Spleen (tissue), 11 donors: ENCODE measurements around the gene CYB5A. TPM values are rescaled to one million over a fixed set of nuclear protein-coding genes. Genes with fewer than 3 reads are reported as not detected.

Source experiments
- DNase-seq: peaks from one replicate; pipeline ENCODE4 v3.0.0-alpha.2; 2020
- H3K27ac ChIP-seq, 8 donors: fragments of 200-600 bp; sonication (generic) in 7 of 8; 1 replicate in 4 of 8; 2 replicates in 4 of 8; pipeline versions ENCODE4 v1.5.0 to v1.8.0; 2016 to 2021; ENCODE audit warnings: inconsistent platforms in 4 of 8, mild to moderate bottlenecking in 4 of 8, moderate library complexity in 1 of 8
- H3K27me3 ChIP-seq, 7 donors: fragments of 200-600 bp; sonication (generic) in 6 of 7; replicated peaks in 1 of 7; 1 replicate in 4 of 7; 2 replicates in 3 of 7; pipeline versions ENCODE4 v1.5.0 to v1.8.0; 2016 to 2021; ENCODE audit warnings: inconsistent platforms in 3 of 7, mild to moderate bottlenecking in 1 of 7
- H3K36me3 ChIP-seq, 6 donors: fragments of 200-600 bp; sonication (generic) in 5 of 6; 1 replicate in 4 of 6; 2 replicates in 2 of 6; pipeline versions ENCODE4 v1.5.0 to v1.8.0; 2016 to 2021; ENCODE audit warnings: inconsistent platforms in 2 of 6
- H3K4me1 ChIP-seq, 6 donors: fragments of 200-600 bp; sonication (generic) in 5 of 6; 1 replicate in 3 of 6; 2 replicates in 3 of 6; pipeline versions ENCODE4 v1.5.0 to v1.8.0; 2016 to 2021; ENCODE audit warnings: inconsistent platforms in 3 of 6
- H3K4me3 ChIP-seq, 8 donors: fragments of 200-600 bp; sonication (generic) in 7 of 8; 1 replicate in 4 of 8; 2 replicates in 4 of 8; pipeline versions ENCODE4 v1.5.0 to v1.8.0; 2016 to 2021; ENCODE audit warnings: inconsistent platforms in 4 of 8, mild to moderate bottlenecking in 4 of 8, moderate library complexity in 2 of 8
- H3K9me3 ChIP-seq, 8 donors: fragments of 200-600 bp; sonication (generic) in 7 of 8; 1 replicate in 4 of 8; 2 replicates in 4 of 8; pipeline versions ENCODE4 v1.5.0 to v1.8.0; 2016 to 2021; ENCODE audit warnings: inconsistent platforms in 4 of 8
- CTCF ChIP-seq, 11 experiments: fragments of 200-600 bp in 7 of 11; fragments of 450-650 bp in 4 of 11; sonication (generic) in 4 of 11; IDR thresholded peaks in 8 of 11; conservative IDR thresholded peaks in 3 of 11; 1 replicate in 7 of 11; 2 replicates in 4 of 11; pipeline versions ENCODE4 v1.4.0 to v1.8.0; 2016 to 2021; ENCODE audit warnings: antibody characterized with exemption in 11 of 11, inconsistent platforms in 4 of 11, mild to moderate bottlenecking in 1 of 11
- POLR2A ChIP-seq, 3 donors: fragments of 450-650 bp; IDR thresholded peaks; one replicate each; pipeline ENCODE4 v1.5.1; 2017; ENCODE audit warnings: antibody characterized with exemption in 3 of 3, mild to moderate bottlenecking in 1 of 3
- POLR2AphosphoS5 ChIP-seq, 3 donors: sonication (generic); formaldehyde crosslinking; IDR thresholded peaks; one replicate each; pipeline ENCODE4 v1.5.1; 2017; ENCODE audit warnings: antibody characterized with exemption in 3 of 3
- WGBS, 5 donors: extraction: QIAGEN DNeasy Blood & Tissue Kit in 3 of 5; methylation state at CpG; one replicate each; pipeline versions ENCODE4 v1.1.5 to v1.1.7; 2013 to 2018; 5-methylcytosine and 5-hydroxymethylcytosine counted together
- intact Hi-C: fragments of 100-400 bp; cut with DNase I; formaldehyde crosslinking; loops from one replicate; pipeline ENCODE4 v1.15.0; 2023; ENCODE audit warnings: low total_unique reads
- polyA plus RNA-seq, 3 donors: library from polyadenylated mRNA; stranded (reverse); fragments of 200-250 nt; gene quantifications; one replicate each; pipeline ENCODE4 v1.2.1, GENCODE V29; 2013
- total RNA-seq, 7 donors: library from RNA; depleted of rRNA in 3 of 7; stranded (reverse); fragments of >200 nt in 3 of 7; fragmentation: NEBNext Ultra II Directional in 4 of 7; extraction: Animal tissue kit (Norgen Biotek cat#: 25700) in 4 of 7; gene quantifications; one replicate each; pipeline versions ENCODE4 v1.1.0 to v1.2.1, GENCODE V29; 2016 to 2021
- donor health status: healthy with polysubstance abuse.
- donor health status: DM: no; HTN: no; CAD: no; lungs with moderate emphysema.
- donor health status: DM: no; HTN: no; CAD: no.
- donor health status: Bipolar disorder and iron deficiency.
- donor health status: healthy.
- donor health status: DM: no; HTN: no; CAD: no.
- donor health status: DM: yes; HTN: yes; CAD: no.

The CYB5A gene
- total and polyA plus RNA-seq, 10 donors = 54.6 to 137 (median 111) TPM

DNA sequence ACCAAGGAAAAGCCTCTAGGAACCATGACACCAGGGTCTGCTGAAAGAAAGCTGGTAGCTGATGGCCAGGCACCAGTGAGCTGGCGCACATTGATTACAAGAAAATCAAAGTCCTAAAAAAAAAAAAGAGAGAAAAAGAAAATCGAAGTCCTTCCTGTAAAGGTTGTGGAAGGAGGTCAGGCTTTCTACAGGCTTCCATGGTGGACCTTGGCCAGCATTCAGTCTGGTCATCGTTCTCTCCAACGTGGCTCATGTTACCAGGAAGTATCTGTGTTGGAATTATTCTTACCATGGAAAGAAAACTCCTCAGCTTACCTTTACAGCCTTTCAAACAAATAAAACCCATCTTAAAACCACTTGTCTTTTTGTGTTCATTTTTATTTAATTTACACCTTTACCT, 65.6 kb downstream of the CYB5A start:
- WGBS, 5 donors = 61 to 80% (median 77%) methylated on average over 4 of the region's 4 CpGs
- TF ChIP-seq POLR2A (IDR thresholded peaks at IDR 0.05) (no peak), CTCF (IDR thresholded peaks at IDR 0.05 in 8 of 11, conservative IDR thresholded peaks at IDR 0.05 in 3 of 11) (no peak), POLR2AphosphoS5 (IDR thresholded peaks at IDR 0.05) (no peak)
- no peak for DNase-seq
- Histone ChIP-seq H3K9me3 (no peaks in the 10 kb centered on the region), H3K27ac (no peak overlapping the region), H3K27me3 (no peaks in the 10 kb centered on the region), H3K4me1 (no peaks in the 10 kb centered on the region), H3K4me3 (no peak overlapping the region), H3K36me3 (no peaks in the 10 kb centered on the region)
- intact Hi-C loops = no loop called here

DNA sequence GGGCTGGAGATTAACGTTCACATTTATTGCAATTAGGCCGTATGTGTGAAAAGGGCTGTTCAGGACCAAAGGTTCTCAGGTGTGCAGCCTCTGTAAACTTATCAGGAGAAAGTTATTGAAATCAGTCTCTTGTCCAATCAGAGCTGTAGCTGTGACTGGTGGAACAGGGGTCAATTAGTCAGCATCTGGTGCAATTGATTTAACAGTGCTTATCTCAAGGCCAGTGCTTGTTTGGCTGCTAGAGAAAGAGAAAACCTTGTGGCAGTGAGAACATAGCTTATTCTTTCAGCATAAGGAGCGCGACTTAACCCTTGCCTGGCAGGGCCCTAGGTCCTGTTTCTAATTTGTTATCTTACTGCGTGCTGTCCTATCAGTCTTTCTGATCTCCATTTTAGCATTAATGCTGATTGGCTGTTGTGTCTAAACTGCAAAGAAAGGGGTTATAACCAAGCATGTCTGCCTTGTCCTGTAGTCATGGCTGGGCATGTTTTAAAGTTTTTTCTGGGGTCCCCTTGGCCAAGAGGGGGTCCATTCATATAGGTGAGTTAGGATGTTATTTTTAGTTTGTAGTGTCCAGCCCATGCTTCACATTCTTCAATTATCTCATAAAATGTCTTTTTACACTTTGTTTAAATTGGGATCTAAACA, 66.4 kb downstream of the CYB5A start:
- Histone ChIP-seq H3K27ac (no peak overlapping the region), H3K4me1 (no peaks in the 10 kb centered on the region), H3K9me3 (no peaks in the 10 kb centered on the region), H3K36me3 (no peaks in the 10 kb centered on the region), H3K4me3 (no peak overlapping the region), H3K27me3 (no peaks in the 10 kb centered on the region)
- no peak for DNase-seq
- WGBS, 5 donors = 64 to 78% (median 75%) methylated on average over 5 of the region's 5 CpGs
- intact Hi-C loops = no loop called here
- no peak for TF ChIP-seq CTCF (IDR thresholded peaks at IDR 0.05 in 8 of 11, conservative IDR thresholded peaks at IDR 0.05 in 3 of 11)
- no peak for TF ChIP-seq POLR2AphosphoS5 (IDR thresholded peaks at IDR 0.05)
- no peak for TF ChIP-seq POLR2A (IDR thresholded peaks at IDR 0.05)

GRCh38 chr18:74222710-74223494, 68.9 kb downstream of the CYB5A start:
- DNase-seq = no peak
- TF ChIP-seq CTCF (IDR thresholded peaks at IDR 0.05 in 8 of 11, conservative IDR thresholded peaks at IDR 0.05 in 3 of 11) = no peak
- no peak for TF ChIP-seq POLR2AphosphoS5 (IDR thresholded peaks at IDR 0.05)
- TF ChIP-seq POLR2A (IDR thresholded peaks at IDR 0.05) = no peak
- Histone ChIP-seq H3K27me3 (no peaks in the 10 kb centered on the region), H3K27ac (no peak overlapping the region), H3K36me3 (no peaks in the 10 kb centered on the region), H3K4me3 (no peak overlapping the region), H3K9me3 (no peaks in the 10 kb centered on the region), H3K4me1 (no peaks in the 10 kb centered on the region)
- intact Hi-C loops = no loop called here
- WGBS, 5 donors = 78 to 92% (median 82%) methylated on average over 7 of the region's 7 CpGs

DNA sequence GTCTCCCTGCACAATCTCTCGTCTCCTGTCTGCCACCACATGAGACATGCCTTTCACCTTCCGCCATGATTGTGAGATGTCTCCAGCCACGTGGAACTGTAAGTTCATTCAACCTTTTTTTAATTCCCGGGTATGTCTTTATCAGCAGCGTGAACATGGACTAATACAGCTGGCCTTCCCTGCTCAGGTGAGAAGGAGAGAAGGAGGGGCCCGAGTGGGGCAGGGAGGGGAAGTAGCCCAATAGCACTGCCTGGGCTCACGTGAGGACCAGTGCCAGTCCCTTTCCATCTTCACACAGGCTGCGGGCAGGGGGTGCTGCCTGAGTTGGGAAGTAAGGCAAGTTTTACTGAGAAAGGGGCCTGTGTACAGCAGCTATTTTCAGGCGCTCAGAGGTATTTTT, 70.7 kb downstream of the CYB5A start:
- H3K36me3 ChIP-seq = no peaks in the 10 kb centered on the region
- H3K9me3 ChIP-seq = no peaks in the 10 kb centered on the region
- intact Hi-C loops = no loop called here
- H3K27me3 ChIP-seq = no peaks in the 10 kb centered on the region
- DNase-seq = no peak
- no peaks in the 10 kb centered on the region for H3K4me1 ChIP-seq
- no peak overlapping the region for H3K27ac ChIP-seq
- H3K4me3 ChIP-seq = no peak overlapping the region
- TF ChIP-seq POLR2AphosphoS5 (IDR thresholded peaks at IDR 0.05) (no peak), CTCF (IDR thresholded peaks at IDR 0.05 in 8 of 11, conservative IDR thresholded peaks at IDR 0.05 in 3 of 11) (no peak), POLR2A (IDR thresholded peaks at IDR 0.05) (no peak)
- WGBS, 5 donors = 88 to 96% (median 91%) methylated on average over 9 of the region's 9 CpGs
